ENCODE measurements around the gene CEP57L1. TPM values are rescaled to one million over a fixed set of nuclear protein-coding genes. Genes with fewer than 3 reads are reported as not detected.

Gene CEP57L1
- total RNA-seq, 1 donor from 2014 or later, result 14.5 TPM

Other genes starting within 250 kb of the CEP57L1 start
- 5.6 and 6.1 TPM in 2 replicates for gene ARMC2, start 247.1 kb upstream of the CEP57L1 start, total RNA-seq
- gene SESN1, start 661 bp upstream of the CEP57L1 start, total RNA-seq, result 19.0 and 20.0 TPM in 2 replicates

All from T-helper 1 cell treated with Interleukin-12 subunit alpha and Interleukin-12 subunit beta and Interleukin-4 antibody, amounts not matched to agents 30 ng/mL and 1 ng/mL, for 36 hours (primary cell).